GM18907 (cell line): Measurements from ENCODE around the gene NAT9.

Source experiments
- ATAC-seq: cut with Tn5 transposase; IDR thresholded peaks from one replicate; pipeline ENCODE4 v1.9.1; 2021; ENCODE audit warnings: mild to moderate bottlenecking, moderate library complexity; ENCODE audit not compliant: unreplicated experiment

NAT9 gene

DNA sequence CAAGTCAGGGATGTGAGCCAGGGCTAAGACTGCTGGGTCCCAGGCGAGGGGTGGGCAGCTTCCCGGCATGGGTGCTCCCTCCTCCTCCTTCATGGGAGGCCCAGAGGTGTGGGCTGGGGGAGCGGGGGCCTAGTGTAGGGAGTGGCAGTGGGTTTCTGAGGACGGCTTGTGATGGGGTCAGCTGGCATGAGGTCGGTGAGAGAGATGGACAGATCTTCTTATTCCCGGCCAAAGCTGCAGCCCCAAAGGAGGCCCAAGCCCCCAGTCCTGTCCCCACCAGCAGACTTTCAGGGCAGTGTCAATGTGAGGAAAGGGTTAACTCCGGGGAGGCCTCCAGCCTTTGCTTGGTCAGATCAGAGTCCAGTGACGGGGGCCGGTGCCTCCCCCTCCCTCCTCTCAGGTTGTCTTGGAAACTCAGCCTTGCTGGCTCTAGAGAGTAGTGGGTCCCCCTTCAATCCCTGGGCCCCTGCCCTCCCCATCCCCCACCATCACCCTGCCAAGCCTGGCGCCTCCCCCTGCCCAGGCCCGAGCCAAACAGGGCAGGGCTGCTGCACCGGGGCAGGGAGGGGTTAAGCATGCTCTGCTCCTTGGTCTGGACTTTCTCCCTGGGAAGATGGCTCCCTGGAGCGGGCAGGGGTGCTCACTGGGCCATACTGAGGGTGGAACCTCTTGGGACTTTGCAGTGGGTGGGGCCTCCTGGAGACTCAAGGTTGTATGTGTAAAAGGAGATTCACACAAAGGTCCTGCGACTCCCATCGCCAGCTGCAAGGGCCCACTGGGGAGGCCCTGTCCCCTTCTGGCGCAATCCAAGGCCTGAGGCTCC, 12.4 kb downstream of the NAT9 start:
- no peak for ATAC-seq

DNA sequence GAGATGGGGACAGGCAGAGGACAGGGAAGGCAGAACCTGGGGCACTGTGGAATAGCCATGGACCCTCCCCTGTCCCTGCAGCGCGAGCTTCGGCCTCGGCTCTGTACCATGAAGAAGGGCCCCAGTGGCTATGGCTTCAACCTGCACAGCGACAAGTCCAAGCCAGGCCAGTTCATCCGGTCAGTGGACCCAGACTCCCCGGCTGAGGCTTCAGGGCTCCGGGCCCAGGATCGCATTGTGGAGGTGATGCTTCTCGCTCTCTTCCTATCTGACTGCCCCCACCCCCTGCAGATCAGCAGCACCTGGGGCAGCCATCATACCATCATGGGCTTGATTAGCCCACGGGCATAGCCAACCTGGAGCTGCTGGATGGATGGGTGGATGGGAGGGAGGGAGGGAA, 14.2 kb downstream of the NAT9 start:
- ATAC-seq, result no peak

DNA sequence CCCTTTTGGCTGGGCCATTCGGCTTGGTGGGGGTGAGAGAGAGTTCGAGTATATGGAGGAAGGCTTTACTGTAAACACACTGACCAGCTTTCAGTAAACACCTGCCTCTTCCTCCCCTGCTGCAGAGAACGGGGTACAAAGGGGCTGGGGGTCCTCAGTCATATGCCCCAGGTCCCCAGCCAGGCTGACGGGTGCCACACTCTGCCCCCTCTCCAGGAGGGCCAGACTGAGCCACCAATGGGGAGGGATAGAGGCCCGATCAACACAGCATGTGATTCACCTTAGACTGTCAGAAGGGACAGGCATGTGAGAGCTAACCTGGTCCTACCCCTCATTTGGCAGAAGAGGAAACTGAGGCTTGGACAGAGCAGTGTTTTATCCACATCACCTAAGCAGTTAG, 14.7 kb downstream of the NAT9 start:
- no peak for ATAC-seq

DNA sequence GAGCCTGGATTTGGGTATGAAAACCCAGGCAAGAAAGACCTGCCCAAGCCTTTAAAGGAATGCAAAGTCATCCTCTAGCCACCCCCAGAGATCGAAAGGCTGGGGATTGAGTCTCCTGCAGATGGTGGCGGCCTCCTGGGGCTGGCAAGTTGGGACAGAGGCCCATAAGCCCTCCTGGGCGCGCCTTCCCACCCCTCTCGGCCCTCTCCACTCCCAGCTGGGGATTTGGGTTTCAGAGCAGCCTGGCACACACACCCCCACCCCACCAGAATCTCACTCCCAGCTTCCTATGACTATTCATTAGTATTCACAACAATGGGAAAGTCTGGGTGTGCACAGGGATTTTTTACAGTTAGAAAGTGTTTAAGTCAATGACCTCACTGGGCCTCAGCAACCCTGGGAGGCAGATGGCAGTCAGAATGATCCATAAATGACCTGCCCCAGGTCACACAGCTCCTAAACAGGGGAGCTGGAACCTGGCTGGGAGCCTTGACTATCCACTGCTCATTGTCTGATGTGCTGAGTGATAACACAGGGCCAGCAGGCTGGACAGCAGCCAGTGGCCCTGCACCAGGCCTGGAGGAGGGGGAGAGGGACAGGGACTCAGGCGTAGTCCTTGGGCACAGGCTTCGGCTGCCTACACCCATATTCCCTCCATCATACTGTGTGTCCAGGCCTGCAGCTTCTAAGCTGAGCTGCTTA, 15.6 kb downstream of the NAT9 start:
- ATAC-seq, result no peak

- no peak for ATAC-seq
Observed at GRCh38 chr17:74759941-74760340, 16.2 kb downstream of the NAT9 start.

DNA sequence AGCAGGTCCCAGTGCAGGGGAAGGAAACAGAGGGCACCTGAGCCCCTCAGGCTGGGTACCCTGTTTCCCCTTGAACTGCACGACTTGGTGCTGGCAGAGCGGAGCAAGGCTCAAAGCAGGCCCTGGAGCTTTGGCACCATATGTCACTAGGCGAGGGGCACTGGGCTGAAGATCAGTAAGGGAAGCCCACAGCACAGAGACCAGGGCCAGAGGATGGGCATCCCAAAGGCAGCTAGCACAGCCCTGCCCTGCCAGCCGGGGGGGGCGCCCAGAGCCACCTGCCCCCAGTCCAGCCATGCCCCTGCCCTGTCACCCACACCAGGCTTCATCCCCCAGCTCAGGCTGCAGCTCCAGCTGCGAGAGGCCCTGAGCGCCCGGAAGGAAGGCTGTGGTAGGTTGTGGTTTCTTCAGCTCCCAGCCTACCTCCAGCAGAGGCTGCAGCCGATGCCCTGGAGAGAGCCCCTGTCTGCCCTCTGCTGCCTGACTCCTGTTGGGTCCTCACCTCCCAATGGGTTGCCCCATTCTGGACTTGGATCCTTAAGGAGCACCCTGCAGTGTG, 16.8 kb downstream of the NAT9 start:
- peak; percentile 70 for ATAC-seq

GRCh38 chr17:74758848-74759168, 17.3 kb downstream of the NAT9 start:
- ATAC-seq, result no peak

DNA sequence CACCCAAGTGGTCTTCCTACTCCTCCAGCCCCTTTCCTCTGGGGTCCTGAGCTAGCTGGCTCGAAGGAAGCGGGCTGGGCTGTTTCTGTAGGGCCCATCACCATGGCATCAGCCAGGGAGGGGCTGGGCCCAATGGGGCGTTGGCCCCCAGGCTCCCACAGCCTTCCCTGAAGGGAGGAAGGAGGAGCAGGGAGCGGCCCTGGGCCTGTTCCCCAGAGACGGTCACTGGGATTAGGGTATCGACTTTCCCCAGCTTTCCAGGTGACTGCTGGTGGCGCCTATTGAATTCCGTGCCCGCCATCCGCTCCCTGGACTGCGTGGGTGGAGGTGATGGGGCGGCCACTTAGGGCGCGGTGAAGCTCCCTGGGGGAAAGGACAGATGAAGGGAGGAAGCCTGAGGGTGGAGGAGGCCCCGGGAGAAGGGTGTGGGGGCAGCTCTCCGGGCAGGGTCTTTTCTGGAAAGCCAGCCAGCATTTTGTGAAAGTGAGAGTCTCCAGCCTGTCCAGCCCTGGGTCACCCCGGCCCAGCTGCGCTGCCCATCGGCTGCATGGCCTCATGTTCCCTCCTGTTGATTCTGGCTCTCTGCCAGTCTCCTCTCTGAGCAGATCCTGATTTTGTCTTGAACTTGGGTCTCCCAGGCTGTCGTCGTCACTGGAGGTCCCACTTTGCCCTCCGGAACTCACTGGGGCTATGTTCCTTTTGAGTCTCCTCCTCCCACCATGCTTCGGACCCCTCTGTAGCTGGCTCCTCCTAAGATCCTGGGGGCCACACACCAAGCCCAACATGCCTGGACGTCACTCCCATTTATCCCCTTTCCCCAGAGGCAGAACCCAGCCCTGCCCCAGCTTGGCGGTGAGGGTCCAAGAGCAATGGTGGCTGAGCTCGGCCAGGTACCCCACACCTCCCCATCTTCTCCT, 18.0 kb downstream of the NAT9 start:
- ATAC-seq, result no peak

GRCh38 chr17:74757502-74757901, 18.6 kb downstream of the NAT9 start:
- no peak for ATAC-seq

GRCh38 chr17:74756891-74757290, 19.3 kb downstream of the NAT9 start:
- no peak for ATAC-seq

- no peak for ATAC-seq
Observed at GRCh38 chr17:74755533-74755932, 20.6 kb downstream of the NAT9 start.

- ATAC-seq, result no peak
Observed at GRCh38 chr17:74754832-74755231, 21.3 kb downstream of the NAT9 start.

DNA sequence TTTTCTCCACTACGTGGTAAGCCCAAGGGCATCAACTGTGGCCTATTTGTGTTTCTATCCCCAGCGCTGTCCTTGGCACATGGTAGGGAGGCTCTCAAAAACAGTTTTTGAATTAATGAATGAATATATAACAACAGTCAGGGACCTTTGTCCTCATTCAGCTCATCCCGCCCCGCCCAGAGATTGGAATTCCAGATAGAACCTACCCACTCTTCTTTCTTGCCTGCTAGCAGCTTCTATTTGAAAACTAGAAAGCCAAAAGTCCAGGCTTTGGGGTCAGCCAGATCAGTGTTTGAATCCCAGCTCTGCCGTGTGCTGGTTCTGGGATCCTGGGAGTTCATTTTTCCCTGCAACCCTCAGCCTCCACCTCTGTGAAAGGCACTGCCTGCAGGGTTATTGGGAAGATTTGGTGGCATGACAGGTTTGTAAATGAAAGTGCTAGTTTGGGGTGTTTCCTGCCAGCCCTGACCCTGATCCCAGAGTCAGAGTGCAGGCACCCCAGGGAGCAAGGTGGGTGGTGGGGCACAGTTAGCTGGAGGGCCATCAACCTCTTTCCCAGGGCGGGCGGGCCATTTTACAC, 23.2 kb downstream of the NAT9 start:
- no peak for ATAC-seq

- no peak for ATAC-seq
Observed at GRCh38 chr17:74752415-74752814, 23.7 kb downstream of the NAT9 start.

DNA sequence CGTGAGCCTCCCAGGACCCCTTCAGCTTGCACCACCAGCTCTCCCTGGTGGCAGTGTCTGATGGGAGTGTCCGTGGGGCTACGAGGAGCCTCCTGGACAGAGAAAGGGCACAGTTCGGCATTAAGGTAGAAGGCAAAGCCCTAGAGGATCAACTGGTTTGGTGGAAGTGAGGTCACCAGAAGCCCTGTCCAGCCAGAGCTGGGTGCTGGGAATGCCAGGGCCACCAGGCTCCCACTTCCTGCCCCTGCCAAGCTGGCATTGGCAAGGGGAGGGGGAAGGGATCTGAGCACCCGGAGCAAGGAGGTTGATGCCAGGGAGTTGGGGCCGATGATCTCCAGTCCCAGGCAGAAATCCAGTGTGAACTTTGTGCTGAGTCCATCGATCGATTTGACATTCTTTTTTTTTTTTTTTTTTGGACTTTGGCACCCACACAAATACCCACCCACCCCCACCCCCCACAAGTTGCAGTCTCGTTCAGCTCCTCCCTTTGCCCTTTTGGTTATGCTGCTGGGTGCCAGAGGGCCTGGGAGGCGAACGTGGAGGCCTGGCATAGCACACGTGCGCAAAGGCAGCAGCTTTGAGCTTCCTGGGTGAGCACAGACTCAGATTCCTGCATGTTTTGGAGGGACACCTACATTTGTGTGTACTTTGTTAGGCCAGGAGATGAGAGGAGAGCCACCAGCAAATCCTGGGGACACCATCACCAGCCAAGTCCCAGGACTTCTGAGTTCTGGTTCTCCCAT, 25.6 kb downstream of the NAT9 start:
- ATAC-seq, result no peak

DNA sequence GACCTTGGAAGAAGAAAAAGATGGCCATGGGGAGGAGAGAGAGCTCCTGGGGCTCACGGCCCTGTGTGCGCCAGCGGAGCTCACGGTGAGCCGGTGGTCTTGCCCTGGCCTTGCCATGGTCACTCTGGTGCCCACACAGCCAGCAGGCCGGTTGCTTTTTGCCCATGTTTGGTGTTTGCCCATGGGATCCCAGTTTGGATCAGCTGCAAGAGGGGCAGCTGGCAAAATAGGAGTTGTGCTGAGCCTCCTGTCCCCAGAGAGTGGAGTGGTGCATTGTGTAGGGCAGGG, 26.2 kb downstream of the NAT9 start:
- no peak for ATAC-seq

- ATAC-seq, result peak; percentile 17
Observed at GRCh38 chr17:74749279-74750038, 26.7 kb downstream of the NAT9 start.

GRCh38 chr17:74748529-74749278, 27.4 kb downstream of the NAT9 start, which contains the start of gene NHERF1:
NHERF1 (plus strand) TSS chr17:74748628; CDS start chr17:74748847, 219 bp downstream.
- ATAC-seq, result peak; percentile 84

GRCh38 chr17:74748279-74748528, 27.9 kb downstream of the NAT9 start:
- ATAC-seq, result no peak
